HG02852 (cell line): Measurements from ENCODE around the gene COASY.
"Not testable (repeated sequence)": the region's sequence is repeated elsewhere in the genome, so short reads cannot be mapped to it uniquely, and the experiment has no call there.

Experiments
- ATAC-seq: cut with Tn5 transposase; IDR thresholded peaks from one replicate; pipeline ENCODE4 v1.9.1; 2021; ENCODE audit warnings: mild to moderate bottlenecking, moderate library complexity; ENCODE audit not compliant: unreplicated experiment

COASY gene

GRCh38 chr17:42609814-42610801 is 48.2 kb downstream of the COASY start:
- not testable (repeated sequence) for ATAC-seq

- ATAC-seq = no peak
Measured at GRCh38 chr17:42612013-42612412, 50.1 kb downstream of the COASY start.

GRCh38 chr17:42613699-42614295 is 51.8 kb downstream of the COASY start:
- ATAC-seq = no peak
